HepG2 (cell line): ENCODE measurements around the gene IL1RL2. TPM values are rescaled to one million over a fixed set of nuclear protein-coding genes. Genes with fewer than 3 reads are reported as not detected.

Source experiments
- ARHGAP35 ChIP-seq: sonication (generic); formaldehyde crosslinking; IDR thresholded peaks from 2 replicates; pipeline ENCODE4 v1.9.0; 2022; ENCODE audit warnings: mild to moderate bottlenecking, inconsistent platforms, moderate library complexity, missing genetic modification reagents, borderline replicate concordance
- CBFB ChIP-seq: sonication (generic); formaldehyde crosslinking; IDR thresholded peaks from 2 replicates; pipeline ENCODE4 v1.4.0; 2020; ENCODE audit warnings: missing genetic modification reagents
- CBX5 ChIP-seq: sonication (generic); formaldehyde crosslinking; IDR thresholded peaks from 2 replicates; pipeline ENCODE4 v1.4.0; 2020; ENCODE audit warnings: missing genetic modification reagents, borderline replicate concordance
- GFI1 ChIP-seq: sonication (generic); formaldehyde crosslinking; IDR thresholded peaks from 2 replicates; pipeline ENCODE4 v1.5.0; 2020; ENCODE audit warnings: missing genetic modification reagents, mild to moderate bottlenecking, borderline replicate concordance
- ISL2 ChIP-seq: sonication (generic); formaldehyde crosslinking; IDR thresholded peaks from 2 replicates; pipeline ENCODE4 v1.5.0; 2020; ENCODE audit warnings: missing genetic modification reagents
- MXI1 ChIP-seq: IDR thresholded peaks from 3 replicates; pipeline ENCODE4 v1.6.1; 2012; ENCODE audit warnings: low read depth, low read length, inconsistent platforms, borderline replicate concordance
- NCOR1 ChIP-seq: fragments of 200-600 bp; sonication (generic); IDR thresholded peaks from 2 replicates; pipeline ENCODE4 v1.7.0; 2017; ENCODE audit warnings: antibody characterized with exemption, low read length, borderline replicate concordance
- PCBP1 ChIP-seq: fragments of 200-400 bp; formaldehyde crosslinking; IDR thresholded peaks from 2 replicates; pipeline ENCODE4 v1.6.1; 2017; ENCODE audit warnings: mild to moderate bottlenecking, low read depth, low read length, borderline replicate concordance
- RNF2 ChIP-seq: fragments of 450-650 bp; conservative IDR thresholded peaks from 2 replicates; pipeline ENCODE4 v1.6.1; 2016; ENCODE audit warnings: low read depth
- RORA ChIP-seq: sonication (generic); formaldehyde crosslinking; IDR thresholded peaks from 2 replicates; pipeline ENCODE4 v1.5.0; 2020; ENCODE audit warnings: mild to moderate bottlenecking, missing genetic modification reagents, moderate library complexity
- SIN3A ChIP-seq: IDR thresholded peaks from 2 replicates; pipeline ENCODE4 v1.6.1; 2011; ENCODE audit warnings: low read depth, mild to moderate bottlenecking, control low read depth, low read length, borderline replicate concordance
- SOX5 ChIP-seq: IDR thresholded peaks from 2 replicates; pipeline ENCODE4 v1.6.1; 2016; ENCODE audit warnings: borderline replicate concordance
- SP2 ChIP-seq: sonication (generic); formaldehyde crosslinking; IDR thresholded peaks from 2 replicates; pipeline ENCODE4 v1.5.1; 2020; ENCODE audit warnings: mild to moderate bottlenecking, missing genetic modification reagents
- SYNCRIP ChIP-seq: fragments of 200-400 bp; formaldehyde crosslinking; IDR thresholded peaks from 2 replicates; pipeline ENCODE4 v1.6.1; 2018; ENCODE audit warnings: mild to moderate bottlenecking, low read depth, low read length; ENCODE audit not compliant: insufficient read depth
- U2AF1 ChIP-seq: fragments of 200-400 bp; formaldehyde crosslinking; optimal IDR thresholded peaks from 2 replicates; pipeline ENCODE3; 2017; ENCODE audit warnings: mild to moderate bottlenecking, low read depth, low read length
- ZC3H13 ChIP-seq: sonication (generic); formaldehyde crosslinking; IDR thresholded peaks from 2 replicates; pipeline ENCODE4 v1.8.1; 2023; ENCODE audit warnings: mild to moderate bottlenecking, missing genetic modification reagents, moderate library complexity
- ZIK1 ChIP-seq: sonication (generic); formaldehyde crosslinking; IDR thresholded peaks from 2 replicates; pipeline ENCODE4 v1.5.0; 2020; ENCODE audit warnings: mild to moderate bottlenecking, low read depth, missing genetic modification reagents, borderline replicate concordance
- ZNF20 ChIP-seq: sonication (generic); formaldehyde crosslinking; IDR thresholded peaks from 2 replicates; pipeline ENCODE4 v1.4.0; 2020; ENCODE audit warnings: mild to moderate bottlenecking, moderate library complexity, missing genetic modification reagents
- ZNF251 ChIP-seq: sonication (generic); formaldehyde crosslinking; IDR thresholded peaks from 2 replicates; pipeline ENCODE4 v1.9.0; 2021; ENCODE audit warnings: mild to moderate bottlenecking, missing genetic modification reagents
- ZNF3 ChIP-seq: IDR thresholded peaks from 2 replicates; pipeline ENCODE4 v1.7.0; 2017; ENCODE audit warnings: inconsistent platforms
- ZNF562 ChIP-seq: sonication (generic); formaldehyde crosslinking; IDR thresholded peaks from 2 replicates; pipeline ENCODE4 v1.8.0; 2022; ENCODE audit warnings: missing genetic modification reagents, borderline replicate concordance
- ZNF672 ChIP-seq: sonication (generic); formaldehyde crosslinking; IDR thresholded peaks from 2 replicates; pipeline ENCODE4 v1.8.1; 2022; ENCODE audit warnings: missing genetic modification reagents
- polyA plus RNA-seq, 8 experiments: library from polyadenylated mRNA; depleted of rRNA in 3 of 8; stranded (reverse) in 7 of 8; unstranded in 1 of 8; fragments of >200 nt; fragmentation: Illumina TruSeq in 4 of 8; extraction: Trizol in 4 of 8; gene quantifications; 2 replicates each; pipeline versions ENCODE4 v1.2.1 to v1.2.3, GENCODE V29; 2011 to 2016; ENCODE audit warnings: low read depth in 4 of 8, missing spikeins in 1 of 8, mixed read lengths in 1 of 8; ENCODE audit not compliant: insufficient read depth in 1 of 8
- total RNA-seq, 5 experiments: library from RNA; depleted of rRNA; stranded (reverse); fragments of >200 nt; fragmentation: Illumina TruSeq; extraction: Trizol; gene quantifications; 2 replicates each; pipeline ENCODE4 v1.2.3, GENCODE V29; 2016; ENCODE audit warnings: low read depth in 1 of 5
- TF ChIP-seq, protein P1 (sequence below): sonication (generic); formaldehyde crosslinking; IDR thresholded peaks from 2 replicates; pipeline ENCODE4 v1.8.1; 2023; ENCODE audit warnings: mild to moderate bottlenecking, inconsistent platforms, moderate library complexity, missing genetic modification reagents, borderline replicate concordance
- TF ChIP-seq, protein P2 (sequence below): sonication (generic); formaldehyde crosslinking; IDR thresholded peaks from 2 replicates; pipeline ENCODE4 v1.5.0; 2020; ENCODE audit warnings: mild to moderate bottlenecking, missing genetic modification reagents

Gene IL1RL2
- total and polyA plus RNA-seq, 2 of the 13 experiments (the other 11 are each of a cell fraction or from before 2014, with no cell fraction given): 0.03 TPM; not detected in 1

DNA sequence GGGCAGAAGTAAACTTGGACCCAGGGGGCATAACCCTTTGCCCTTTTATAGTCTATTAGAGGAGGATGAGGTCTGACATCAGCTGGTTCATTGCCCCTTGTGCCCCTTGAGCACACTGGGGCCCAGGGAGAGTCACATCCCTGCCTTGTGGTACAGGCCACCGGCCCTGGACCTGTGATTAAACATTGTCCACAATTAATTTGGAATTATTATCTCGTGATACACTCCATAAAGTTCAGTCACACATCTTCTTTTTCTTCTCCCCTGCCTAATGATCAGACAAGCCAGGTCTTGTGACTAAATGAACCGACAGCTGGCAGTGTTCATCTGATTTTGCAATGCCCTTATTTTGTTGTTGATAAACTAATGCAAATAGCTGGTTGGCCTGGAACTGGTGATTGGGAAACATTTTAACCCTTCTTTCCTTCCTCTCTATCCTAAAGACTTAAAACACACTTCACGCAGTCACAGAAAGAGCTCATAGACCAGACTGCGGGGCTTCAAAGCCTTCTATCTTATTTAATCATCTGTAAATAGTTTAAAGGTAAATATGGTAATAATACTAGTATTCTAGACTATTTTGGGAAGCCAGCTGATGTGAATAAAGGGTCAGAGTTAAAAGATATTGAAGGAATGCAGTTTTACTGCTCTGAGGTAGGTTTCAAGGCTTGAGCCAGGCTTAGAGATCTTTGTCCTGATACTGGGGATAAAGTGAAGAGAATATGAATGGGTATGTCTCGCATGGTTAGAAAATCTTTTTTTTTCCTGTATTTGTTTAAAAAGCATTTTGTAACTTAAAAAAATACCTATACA is 30.9 kb upstream of the IL1RL2 start (continued):
- TF ChIP-seq, protein P1, sequence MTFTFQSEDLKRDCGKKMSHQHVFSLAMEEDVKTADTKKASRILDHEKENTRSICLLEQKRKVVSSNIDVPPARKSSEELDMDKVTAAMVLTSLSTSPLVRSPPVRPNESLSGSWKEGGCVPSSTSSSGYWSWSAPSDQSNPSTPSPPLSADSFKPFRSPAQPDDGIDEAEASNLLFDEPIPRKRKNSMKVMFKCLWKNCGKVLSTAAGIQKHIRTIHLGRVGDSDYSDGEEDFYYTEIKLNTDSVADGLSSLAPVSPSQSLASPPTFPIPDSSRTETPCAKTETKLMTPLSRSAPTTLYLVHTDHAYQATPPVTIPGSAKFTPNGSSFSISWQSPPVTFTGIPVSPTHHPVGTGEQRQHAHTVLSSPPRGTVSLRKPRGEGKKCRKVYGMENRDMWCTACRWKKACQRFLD (CRISPR knock-in tag): no peak; the same call in 1 of the 2 replicates
- no peak for TF ChIP-seq U2AF1
- 0 out of 2 replicates have a peak, but pooled peaks have one; percentile 55 for TF ChIP-seq ZC3H13 (CRISPR knock-in tag)
- peak; percentile 87; the same call in 1 of the 2 replicates for TF ChIP-seq RORA (CRISPR knock-in tag)
- no peak for TF ChIP-seq PCBP1
- TF ChIP-seq ISL2 (CRISPR knock-in tag): peak; percentile 99
- TF ChIP-seq SOX5 (CRISPR knock-in tag): peak; percentile 95
- TF ChIP-seq GFI1 (CRISPR knock-in tag): peak; percentile 82; the same call in 1 of the 2 replicates
- peak; percentile 42; the same call in 1 of the 3 replicates for TF ChIP-seq MXI1
- no peak for TF ChIP-seq ZNF20
- TF ChIP-seq, protein P2, sequence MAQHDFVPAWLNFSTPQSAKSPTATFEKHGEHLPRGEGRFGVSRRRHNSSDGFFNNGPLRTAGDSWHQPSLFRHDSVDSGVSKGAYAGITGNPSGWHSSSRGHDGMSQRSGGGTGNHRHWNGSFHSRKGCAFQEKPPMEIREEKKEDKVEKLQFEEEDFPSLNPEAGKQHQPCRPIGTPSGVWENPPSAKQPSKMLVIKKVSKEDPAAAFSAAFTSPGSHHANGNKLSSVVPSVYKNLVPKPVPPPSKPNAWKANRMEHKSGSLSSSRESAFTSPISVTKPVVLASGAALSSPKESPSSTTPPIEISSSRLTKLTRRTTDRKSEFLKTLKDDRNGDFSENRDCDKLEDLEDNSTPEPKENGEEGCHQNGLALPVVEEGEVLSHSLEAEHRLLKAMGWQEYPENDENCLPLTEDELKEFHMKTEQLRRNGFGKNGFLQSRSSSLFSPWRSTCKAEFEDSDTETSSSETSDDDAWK (CRISPR knock-in tag): no peak
- TF ChIP-seq ZNF251 (CRISPR knock-in tag): no peak
- TF ChIP-seq CBX5 (CRISPR knock-in tag): 0 out of 2 replicates have a peak, but pooled peaks have one; percentile 24
- no peak for TF ChIP-seq ZIK1 (CRISPR knock-in tag)
- TF ChIP-seq ZNF562 (CRISPR knock-in tag): no peak
- TF ChIP-seq SP2: no peak
- TF ChIP-seq CBFB (CRISPR knock-in tag): no peak
- TF ChIP-seq ZNF3 (CRISPR knock-in tag): no peak
- TF ChIP-seq RNF2: no peak
- TF ChIP-seq ZNF672 (CRISPR knock-in tag): no peak
- TF ChIP-seq SIN3A: peak; percentile 50; the same call in 1 of the 2 replicates
- no peak for TF ChIP-seq SYNCRIP
- TF ChIP-seq NCOR1: peak; percentile 100
- no peak for TF ChIP-seq ARHGAP35 (CRISPR knock-in tag)
